ENCODE measurements around the gene SBNO1.

The SBNO1 gene

DNA sequence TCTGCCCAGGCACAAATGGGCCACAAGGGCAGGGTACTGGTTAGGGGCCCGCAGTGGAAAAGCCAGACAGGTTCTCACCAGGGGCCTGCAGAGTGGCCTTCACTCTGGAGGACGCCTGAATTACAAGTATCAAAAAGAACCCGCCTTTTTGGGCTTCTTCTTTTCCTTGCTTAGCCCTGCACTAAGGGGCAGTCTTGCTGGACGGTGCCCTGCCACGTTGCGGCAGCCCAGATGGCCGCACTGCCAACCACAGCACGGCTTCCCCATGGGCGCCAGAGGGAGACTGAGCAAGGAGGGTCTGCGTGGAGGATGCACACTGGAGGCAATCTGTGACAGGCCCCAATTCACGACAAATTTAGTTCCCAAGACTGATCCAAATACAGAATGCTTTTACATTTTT, 74.7 kb downstream of the SBNO1 start:
- peaks cover 0 to 1% (median 0%) of the 10 kb centered on the region in 10 experiments; a peak in 1 of 20 replicates for H3K4me1 ChIP-seq
- H3K4me3 ChIP-seq: no peak overlapping the region
- peaks cover 0 to 19% (median 10%) of the 10 kb centered on the region in 11 experiments; a peak in 12 of 22 replicates for H4K20me1 ChIP-seq
- no peak overlapping the region for H3K4me2 ChIP-seq
- no peak overlapping the region for H3K27ac ChIP-seq
- H3K9me3 ChIP-seq (replicated peaks in 1 of 11): no peaks in the 10 kb centered on the region
- TF ChIP-seq Cebpa-rat (IDR thresholded peaks at IDR 0.05): no peak
- no peak overlapping the region for H3K9ac ChIP-seq
- H3K27me3 ChIP-seq: no peaks in the 10 kb centered on the region
- peaks cover 58 to 68% (median 62%) of the 10 kb centered on the region in 11 experiments for H3K36me3 ChIP-seq

- H3K27me3 ChIP-seq: no peaks in the 10 kb centered on the region
- H3K27ac ChIP-seq: no peak overlapping the region
- peaks cover 49 to 57% (median 53%) of the 10 kb centered on the region in 11 experiments for H3K36me3 ChIP-seq
- no peak for TF ChIP-seq Cebpa-rat (IDR thresholded peaks at IDR 0.05)
- H3K4me1 ChIP-seq: no peaks in the 10 kb centered on the region
- H3K4me3 ChIP-seq: no peak overlapping the region
- H3K4me2 ChIP-seq: no peak overlapping the region
- peaks cover 0 to 17% (median 10%) of the 10 kb centered on the region in 11 experiments; a peak in 12 of 22 replicates for H4K20me1 ChIP-seq
- no peaks in the 10 kb centered on the region for H3K9me3 ChIP-seq (replicated peaks in 1 of 11)
- H3K9ac ChIP-seq: no peak overlapping the region
Observed at GRCh38 chr12:123288751-123289346, 75.8 kb downstream of the SBNO1 start.

DNA sequence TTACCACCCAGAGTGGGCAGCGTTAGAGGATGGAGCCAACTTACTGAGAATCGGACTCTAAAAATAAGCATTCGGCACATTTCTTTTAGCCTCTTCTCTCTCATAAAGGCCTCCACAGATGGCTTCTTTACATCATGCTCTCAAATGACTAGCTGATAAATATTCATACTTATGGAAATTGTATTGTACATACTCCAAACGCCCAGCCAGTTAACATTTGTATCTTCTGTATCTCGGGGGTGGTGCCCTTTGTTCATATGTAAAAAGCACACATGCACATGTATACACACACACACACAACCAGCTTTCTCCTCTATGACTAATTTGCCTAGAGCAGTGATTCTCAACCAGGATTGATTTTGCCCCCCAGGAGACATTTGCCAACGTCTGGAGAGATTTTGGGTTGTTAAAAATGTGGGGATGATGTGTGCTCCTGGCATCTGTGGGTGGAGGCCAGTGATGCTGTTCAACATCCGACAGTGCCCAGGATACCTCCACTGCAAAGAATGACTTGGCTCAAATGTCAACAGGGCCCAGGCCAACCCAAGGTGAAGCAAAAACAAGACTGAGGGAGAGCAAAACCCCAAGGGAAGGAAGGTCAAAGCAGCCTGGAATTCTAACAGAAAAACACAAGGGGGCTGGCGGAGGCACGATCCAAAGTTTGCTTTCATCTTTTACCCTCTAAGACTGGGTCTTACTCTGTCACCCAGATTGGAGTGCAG, 77.8 kb downstream of the SBNO1 start:
- Histone ChIP-seq H3K36me3 (peaks cover 28 to 37% (median 32%) of the 10 kb centered on the region in 11 experiments), H3K9ac (no peak overlapping the region), H3K4me1 (peaks cover 0 to under 1% (median 0%) of the 10 kb centered on the region in 10 experiments; a peak in 1 of 20 replicates), H4K20me1 (peaks cover 0 to 11% (median 3%) of the 10 kb centered on the region in 11 experiments; a peak in 8 of 22 replicates), H3K27me3 (no peaks in the 10 kb centered on the region), H3K27ac (no peak overlapping the region), H3K9me3 (replicated peaks in 1 of 11) (no peaks in the 10 kb centered on the region), H3K4me2 (no peak overlapping the region), H3K4me3 (no peak overlapping the region)
- no peak for TF ChIP-seq Cebpa-rat (IDR thresholded peaks at IDR 0.05)

DNA sequence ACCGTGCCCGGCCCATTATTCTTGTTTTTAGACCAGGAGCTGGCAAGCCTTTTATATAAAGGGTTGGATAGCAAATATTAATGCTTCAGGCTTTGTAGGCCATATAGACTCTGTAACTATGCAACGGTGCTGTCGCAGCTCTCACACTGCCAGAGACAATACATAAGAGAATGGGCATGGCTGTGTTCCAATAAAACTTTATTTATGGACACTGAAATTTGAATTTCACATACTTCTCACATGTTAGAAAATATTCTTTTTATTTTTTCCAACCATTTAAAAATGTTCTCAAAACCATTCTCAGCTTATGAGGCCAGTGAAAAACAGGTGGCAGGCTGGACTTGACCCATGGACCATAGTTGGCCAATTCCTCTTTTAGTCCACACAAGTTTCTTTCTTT, 80.0 kb downstream of the SBNO1 start:
- H3K4me1 ChIP-seq: peaks cover 0 to 12% (median 0%) of the 10 kb centered on the region in 10 experiments; a peak in 3 of 20 replicates
- peaks cover 0 to 6% (median 0%) of the 10 kb centered on the region in 11 experiments; a peak in 5 of 22 replicates for H4K20me1 ChIP-seq
- H3K4me2 ChIP-seq: no peak overlapping the region
- peaks cover 9 to 16% (median 12%) of the 10 kb centered on the region in 11 experiments; a peak in 21 of 22 replicates for H3K36me3 ChIP-seq
- no peaks in the 10 kb centered on the region for H3K27me3 ChIP-seq
- no peaks in the 10 kb centered on the region for H3K9me3 ChIP-seq (replicated peaks in 1 of 11)
- no peak overlapping the region for H3K9ac ChIP-seq
- TF ChIP-seq Cebpa-rat (IDR thresholded peaks at IDR 0.05): no peak
- no peak overlapping the region for H3K27ac ChIP-seq
- H3K4me3 ChIP-seq: no peak overlapping the region

DNA sequence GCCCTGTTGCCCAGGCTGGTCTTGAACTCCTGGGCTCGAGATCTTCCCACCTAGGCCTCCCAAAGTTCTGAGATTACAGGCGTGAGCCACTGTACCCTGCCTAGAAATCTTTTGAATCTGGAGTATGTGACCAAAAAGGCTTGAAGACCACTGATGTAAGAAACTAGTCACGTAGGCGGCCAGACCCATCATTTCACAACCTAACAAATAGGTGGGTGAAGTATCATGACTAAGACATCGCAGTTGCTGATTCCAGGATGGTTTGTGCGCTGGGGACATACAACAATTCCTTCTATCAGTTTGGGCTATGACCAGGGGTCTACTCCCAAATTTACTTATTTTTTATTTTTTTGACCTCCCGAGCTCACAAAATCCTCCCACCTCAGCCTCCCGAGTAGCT, 81.2 kb downstream of the SBNO1 start:
- peaks cover 0 to 21% (median 7%) of the 10 kb centered on the region in 10 experiments; a peak in 14 of 20 replicates for H3K4me1 ChIP-seq
- H3K27ac ChIP-seq: no peak overlapping the region
- no peaks in the 10 kb centered on the region for H3K9me3 ChIP-seq (replicated peaks in 1 of 11)
- peaks cover 0 to 4% (median under 1%) of the 10 kb centered on the region in 11 experiments; a peak in 3 of 22 replicates for H3K36me3 ChIP-seq
- no peak overlapping the region for H3K9ac ChIP-seq
- H3K4me3 ChIP-seq: no peak overlapping the region
- H3K27me3 ChIP-seq: no peaks in the 10 kb centered on the region
- no peaks in the 10 kb centered on the region; a peak in 1 of 22 replicates for H4K20me1 ChIP-seq
- no peak overlapping the region for H3K4me2 ChIP-seq
- TF ChIP-seq Cebpa-rat (IDR thresholded peaks at IDR 0.05): no peak

DNA sequence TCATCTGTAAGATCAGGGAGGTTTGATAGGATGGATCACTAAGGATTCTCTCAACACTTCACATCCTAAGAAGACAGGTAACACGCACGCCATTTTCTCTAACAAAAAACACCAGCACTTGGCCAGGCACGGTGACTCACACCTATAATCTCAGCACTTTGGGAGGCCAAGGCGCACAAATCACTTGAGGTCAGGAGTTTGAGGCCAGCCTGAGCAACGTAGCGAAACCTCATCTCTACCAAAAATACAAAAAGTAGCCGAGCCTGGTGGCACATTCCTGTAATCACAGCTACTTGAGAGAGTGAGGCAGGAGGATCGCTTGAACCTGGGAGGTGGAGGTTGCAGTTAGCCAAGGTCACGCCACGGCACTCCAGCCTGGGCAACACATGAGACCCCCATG, 82.5 kb downstream of the SBNO1 start:
- no peak overlapping the region for H3K9ac ChIP-seq
- no peaks in the 10 kb centered on the region for H3K27me3 ChIP-seq
- no peak for TF ChIP-seq Cebpa-rat (IDR thresholded peaks at IDR 0.05)
- H3K27ac ChIP-seq: no peak overlapping the region
- H4K20me1 ChIP-seq: no peaks in the 10 kb centered on the region; a peak in 1 of 22 replicates
- no peaks in the 10 kb centered on the region for H3K36me3 ChIP-seq
- H3K4me3 ChIP-seq: no peak overlapping the region
- H3K9me3 ChIP-seq (replicated peaks in 1 of 11): no peaks in the 10 kb centered on the region
- H3K4me1 ChIP-seq: peaks cover 0 to 33% (median 17%) of the 10 kb centered on the region in 10 experiments; a peak in 18 of 20 replicates
- H3K4me2 ChIP-seq: no peak overlapping the region

GRCh38 chr12:123280971-123281370, 83.7 kb downstream of the SBNO1 start:
- H3K9me3 ChIP-seq (replicated peaks in 1 of 11): no peaks in the 10 kb centered on the region
- no peak overlapping the region for H3K9ac ChIP-seq
- H3K27me3 ChIP-seq: no peaks in the 10 kb centered on the region
- TF ChIP-seq Cebpa-rat (IDR thresholded peaks at IDR 0.05): no peak
- no peaks in the 10 kb centered on the region for H4K20me1 ChIP-seq
- no peak overlapping the region for H3K27ac ChIP-seq
- H3K4me1 ChIP-seq: peaks cover 0 to 33% (median 17%) of the 10 kb centered on the region in 10 experiments; a peak in 18 of 20 replicates
- peak overlapping the region in 2 of 11 experiments; percentile 27 to 30; a peak in 1 of 22 replicates for H3K4me2 ChIP-seq
- no peaks in the 10 kb centered on the region for H3K36me3 ChIP-seq
- H3K4me3 ChIP-seq: no peak overlapping the region

GRCh38 chr12:123278101-123278627, 86.5 kb downstream of the SBNO1 start:
- Histone ChIP-seq H3K4me3 (peak overlapping the region in 2 of 10 experiments; percentile 15 to 20; a peak in 3 of 20 replicates), H3K36me3 (no peaks in the 10 kb centered on the region), H4K20me1 (no peaks in the 10 kb centered on the region), H3K9me3 (replicated peaks in 1 of 11) (no peaks in the 10 kb centered on the region), H3K9ac (peak overlapping the region in 4 of 11 experiments; percentile 10 to 43 (median 37); a peak in 6 of 22 replicates), H3K27me3 (no peaks in the 10 kb centered on the region), H3K4me1 (peaks cover 2 to 33% (median 17%) of the 10 kb centered on the region in 10 experiments; a peak in 18 of 20 replicates), H3K4me2 (peak overlapping the region in 8 of 11 experiments; percentile 10 to 83 (median 62); a peak in 14 of 22 replicates), H3K27ac (peak overlapping the region in 6 of 11 experiments; percentile 25 to 67 (median 54); a peak in 10 of 22 replicates)
- TF ChIP-seq Cebpa-rat (IDR thresholded peaks at IDR 0.05): no peak

- H3K36me3 ChIP-seq: no peaks in the 10 kb centered on the region
- H3K4me2 ChIP-seq: peak overlapping the region in 1 of 11 experiments; percentile 100; a peak in 1 of 22 replicates
- peaks cover 0 to 11% (median 0%) of the 10 kb centered on the region in 11 experiments; a peak in 2 of 22 replicates for H4K20me1 ChIP-seq
- H3K27me3 ChIP-seq: no peaks in the 10 kb centered on the region
- H3K27ac ChIP-seq: no peak overlapping the region
- 0 out of 22 replicates have a peak overlapping the region, but pooled peaks of 1 of the 11 experiments have one; percentile 99 for H3K9ac ChIP-seq
- no peak for TF ChIP-seq Cebpa-rat (IDR thresholded peaks at IDR 0.05)
- H3K4me1 ChIP-seq: peaks cover 28 to 38% (median 33%) of the 10 kb centered on the region in 10 experiments
- no peaks in the 10 kb centered on the region for H3K9me3 ChIP-seq (replicated peaks in 1 of 11)
- H3K4me3 ChIP-seq: 0 out of 20 replicates have a peak overlapping the region, but pooled peaks of 1 of the 10 experiments have one; percentile 99
Observed at GRCh38 chr12:123273166-123273565, 91.5 kb downstream of the SBNO1 start.
